GM12874 (cell line): ENCODE results near the gene ABTB2.

Source experiments
- TF ChIP-seq, protein P1 (sequence below): IDR thresholded peaks from 2 replicates; pipeline ENCODE4 v1.5.1; 2011; ENCODE audit warnings: low read depth, mild to moderate bottlenecking, control low read depth, low read length, moderate library complexity; ENCODE audit not compliant: insufficient read depth

The ABTB2 gene

DNA sequence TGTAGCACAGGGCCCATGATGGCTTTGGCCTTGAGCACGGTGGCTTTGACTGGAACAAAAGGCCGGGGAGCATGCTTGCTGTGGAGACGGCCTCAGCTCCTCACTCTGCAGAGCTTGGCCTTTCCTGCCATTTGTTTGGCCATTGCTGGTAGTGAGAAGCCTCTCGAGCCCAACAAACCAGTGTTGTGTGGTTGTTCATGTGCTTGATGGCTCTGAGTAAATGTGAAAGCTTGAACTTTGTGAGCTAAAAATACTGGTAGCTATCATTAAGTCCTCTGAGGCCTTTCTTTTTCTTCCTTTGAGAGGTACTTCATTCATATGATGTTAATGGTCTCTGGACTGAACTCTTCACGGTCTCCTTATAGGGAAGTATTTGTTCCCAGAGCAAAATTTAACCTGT is 212.7 kb downstream of the ABTB2 start:
- TF ChIP-seq, protein P1, sequence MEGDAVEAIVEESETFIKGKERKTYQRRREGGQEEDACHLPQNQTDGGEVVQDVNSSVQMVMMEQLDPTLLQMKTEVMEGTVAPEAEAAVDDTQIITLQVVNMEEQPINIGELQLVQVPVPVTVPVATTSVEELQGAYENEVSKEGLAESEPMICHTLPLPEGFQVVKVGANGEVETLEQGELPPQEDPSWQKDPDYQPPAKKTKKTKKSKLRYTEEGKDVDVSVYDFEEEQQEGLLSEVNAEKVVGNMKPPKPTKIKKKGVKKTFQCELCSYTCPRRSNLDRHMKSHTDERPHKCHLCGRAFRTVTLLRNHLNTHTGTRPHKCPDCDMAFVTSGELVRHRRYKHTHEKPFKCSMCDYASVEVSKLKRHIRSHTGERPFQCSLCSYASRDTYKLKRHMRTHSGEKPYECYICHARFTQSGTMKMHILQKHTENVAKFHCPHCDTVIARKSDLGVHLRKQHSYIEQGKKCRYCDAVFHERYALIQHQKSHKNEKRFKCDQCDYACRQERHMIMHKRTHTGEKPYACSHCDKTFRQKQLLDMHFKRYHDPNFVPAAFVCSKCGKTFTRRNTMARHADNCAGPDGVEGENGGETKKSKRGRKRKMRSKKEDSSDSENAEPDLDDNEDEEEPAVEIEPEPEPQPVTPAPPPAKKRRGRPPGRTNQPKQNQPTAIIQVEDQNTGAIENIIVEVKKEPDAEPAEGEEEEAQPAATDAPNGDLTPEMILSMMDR = no peak

DNA sequence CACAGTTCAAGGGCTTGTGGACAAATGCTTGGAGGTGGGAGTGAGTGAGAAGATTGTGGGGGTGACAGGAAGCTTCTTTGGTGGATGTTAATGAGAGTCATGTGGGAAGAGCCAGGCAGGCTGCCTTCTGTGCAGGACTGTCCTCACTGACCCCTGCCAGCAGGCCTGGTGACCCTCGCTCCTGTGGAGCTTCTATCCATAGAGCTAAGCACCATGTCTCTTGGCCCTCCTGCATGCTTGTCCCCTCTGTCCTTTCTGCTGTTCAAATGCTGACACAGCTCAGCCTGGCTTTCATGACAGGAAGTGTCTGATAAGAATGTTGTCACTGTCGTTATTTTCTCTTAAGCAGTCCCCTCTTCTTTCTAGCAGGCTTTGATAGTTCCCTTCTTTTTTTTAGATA is 214.8 kb downstream of the ABTB2 start:
- TF ChIP-seq, protein P1 = no peak

DNA sequence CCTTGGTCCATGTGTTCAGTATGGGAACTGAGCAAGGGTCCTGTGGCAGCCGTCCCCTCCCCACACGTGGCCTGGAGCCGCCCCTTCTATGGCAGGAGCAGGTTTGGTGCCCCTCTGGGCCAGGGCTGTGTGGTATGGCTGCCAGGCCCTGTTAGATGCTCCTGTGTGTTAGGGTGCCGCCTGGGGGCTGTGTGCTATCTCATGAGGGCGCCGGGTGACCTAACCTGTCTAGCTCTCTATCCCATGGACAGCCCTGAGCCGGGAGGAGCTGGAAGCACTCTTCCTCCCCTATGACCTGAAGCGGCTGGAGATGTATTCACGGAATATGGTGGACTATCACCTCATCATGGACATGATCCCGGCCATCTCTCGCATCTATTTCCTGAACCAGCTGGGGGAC is 217.7 kb downstream of the ABTB2 start:
- TF ChIP-seq, protein P1 = no peak

DNA sequence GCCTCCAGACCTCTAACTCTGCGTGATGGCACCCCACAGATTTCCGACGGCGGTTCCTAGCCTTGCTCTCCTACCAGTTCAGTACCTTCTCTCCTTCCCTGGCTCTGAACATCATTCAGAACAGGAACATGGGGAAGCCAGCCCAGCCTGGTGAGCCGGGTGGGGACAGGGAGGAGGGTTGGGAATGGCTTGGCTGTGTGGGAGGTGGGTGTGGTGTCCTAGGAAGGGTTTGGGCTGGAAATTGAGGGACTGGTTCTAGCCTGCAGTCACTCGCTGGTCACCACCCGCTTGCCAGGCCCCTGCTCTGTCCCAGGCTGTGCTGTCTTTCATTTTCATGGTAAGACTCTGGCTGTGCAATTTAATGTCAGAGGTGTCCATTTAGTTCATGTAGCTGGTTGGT is 218.5 kb downstream of the ABTB2 start:
- TF ChIP-seq, protein P1 = no peak

DNA sequence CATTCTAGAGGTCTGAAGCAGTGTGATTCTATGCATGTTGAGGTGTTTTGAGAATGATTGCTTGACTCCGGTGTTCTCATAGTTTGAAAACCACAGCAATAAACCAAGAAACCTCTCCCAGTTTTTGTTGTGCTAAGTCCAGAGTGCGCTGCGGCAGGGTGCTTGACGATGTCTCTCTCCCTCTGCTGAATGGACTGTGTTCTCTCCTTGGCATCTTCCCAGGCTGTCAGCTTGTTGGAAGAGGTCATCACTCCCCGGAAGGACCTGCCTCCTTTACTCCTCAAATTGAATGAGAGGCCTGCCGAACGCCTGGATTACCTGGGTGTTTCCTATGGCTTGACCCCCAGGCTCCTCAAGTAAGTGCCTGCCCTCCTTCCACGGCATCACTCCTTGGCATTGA is 221.4 kb downstream of the ABTB2 start:
- TF ChIP-seq, protein P1 = no peak

DNA sequence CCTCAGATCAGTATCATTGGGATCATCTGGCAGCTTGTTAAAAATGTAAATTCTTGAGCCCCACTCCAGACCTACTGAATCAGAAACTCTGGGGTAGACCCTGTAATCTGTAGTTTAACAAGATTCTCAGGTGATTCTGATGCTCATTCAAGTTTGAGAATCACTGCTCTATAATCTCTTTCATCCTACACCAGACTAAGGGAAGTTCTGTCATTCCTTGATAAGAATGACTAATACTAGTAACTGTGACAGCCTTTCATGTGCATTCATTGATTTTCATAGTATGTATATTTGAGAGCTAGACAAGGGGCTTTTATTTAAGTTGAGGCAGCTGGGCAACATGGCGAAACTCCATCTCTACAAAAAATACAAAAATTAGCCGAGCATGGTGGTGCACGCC is 222.4 kb downstream of the ABTB2 start:
- TF ChIP-seq, protein P1 = no peak

DNA sequence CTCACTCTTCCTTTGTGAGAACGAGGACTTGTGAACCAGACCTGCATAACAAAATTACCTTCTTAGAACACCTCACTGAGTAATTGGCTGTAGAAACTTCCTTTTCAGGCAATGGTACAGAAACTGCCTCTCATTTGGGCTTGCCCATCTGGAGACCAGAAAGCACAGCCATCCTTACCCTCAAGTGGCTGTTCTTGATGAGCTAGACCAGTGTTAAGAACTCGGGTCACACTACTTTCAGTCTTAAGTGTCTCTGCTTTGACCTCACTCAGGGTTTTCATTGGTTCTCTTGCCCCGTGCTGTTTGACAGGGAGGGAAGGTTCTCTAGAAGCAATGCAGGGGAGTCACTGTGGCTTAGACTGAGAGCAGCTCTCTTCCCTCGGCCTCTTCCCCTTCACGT is 223.0 kb downstream of the ABTB2 start:
- TF ChIP-seq, protein P1 = no peak
